Activated CD4-positive, alpha-beta T cell treated with anti-CD3 and anti-CD28 coated beads, Interleukin-2, amount 10 ng/mL, durations not matched to agents 24 days and 14 days (primary cell): Measurements from ENCODE around the gene CFAP251. TPM values are rescaled to one million over a fixed set of nuclear protein-coding genes. Genes with fewer than 3 reads are reported as not detected.

Experiments used
- total RNA-seq: library from RNA; stranded (reverse); gene quantifications from 2 replicates; pipeline ENCODE4 v1.2.3, GENCODE V29; 2022

The CFAP251 gene
- total RNA-seq, 1 donor from 2014 or later: 1.1 TPM

Other genes with a start within 250 kb of the CFAP251 start
- 0.26 and 1.0 TPM in 2 replicates for gene MORN3, start 248.9 kb upstream of the CFAP251 start, total RNA-seq
- gene TMEM120B, start 205.8 kb upstream of the CFAP251 start, total RNA-seq: 17.1 and 18.4 TPM in 2 replicates
- 107 and 114 TPM in 2 replicates for gene RHOF, start 124.9 kb upstream of the CFAP251 start, total RNA-seq
- 26.6 and 29.2 TPM in 2 replicates for gene SETD1B, start 114.6 kb upstream of the CFAP251 start, total RNA-seq
- not detected in 2 replicates for gene HPD, start 59.7 kb upstream of the CFAP251 start, total RNA-seq
- 63.8 and 69.9 TPM in 2 replicates for gene PSMD9, start 29.8 kb upstream of the CFAP251 start, total RNA-seq
- 9.3 and 10.7 TPM in 2 replicates for gene BCL7A, start 103.3 kb downstream of the CFAP251 start, total RNA-seq
- 47.6 and 48.0 TPM in 2 replicates for gene MLXIP, start 160.2 kb downstream of the CFAP251 start, total RNA-seq